WTC11 (cell line): ENCODE results near the gene OR10A6.

Experiments
- CTCF ChIP-seq: fragments of 200-600 bp; IDR thresholded peaks from 2 replicates; pipeline ENCODE4 v1.8.0; 2022; ENCODE audit warnings: antibody characterized with exemption
- E2F1 ChIP-seq: sonication (generic); formaldehyde crosslinking; IDR thresholded peaks from 2 replicates; pipeline ENCODE4 v1.8.0; 2022; ENCODE audit warnings: mild to moderate bottlenecking, missing genetic modification reagents
- FOXP4 ChIP-seq: sonication (generic); formaldehyde crosslinking; IDR thresholded peaks from 2 replicates; pipeline ENCODE4 v1.8.0; 2022; ENCODE audit warnings: mild to moderate bottlenecking, missing genetic modification reagents
- HMGXB4 ChIP-seq: sonication (generic); formaldehyde crosslinking; IDR thresholded peaks from 2 replicates; pipeline ENCODE4 v1.8.1; 2023; ENCODE audit warnings: mild to moderate bottlenecking, moderate library complexity, missing genetic modification reagents
- TCF7 ChIP-seq: sonication (generic); formaldehyde crosslinking; IDR thresholded peaks from 2 replicates; pipeline ENCODE4 v1.8.0; 2022; ENCODE audit warnings: mild to moderate bottlenecking, low read depth, missing genetic modification reagents, moderate library complexity
- USF2 ChIP-seq: sonication (generic); formaldehyde crosslinking; IDR thresholded peaks from 2 replicates; pipeline ENCODE4 v1.8.1; 2023; ENCODE audit warnings: mild to moderate bottlenecking, missing genetic modification reagents, moderate library complexity

GRCh38 chr11:7964261-7964660, 33.2 kb upstream of the OR10A6 start:
- TF ChIP-seq CTCF (no peak), USF2 (CRISPR knock-in tag) (no peak), TCF7 (CRISPR knock-in tag) (no peak), E2F1 (CRISPR knock-in tag) (no peak), FOXP4 (CRISPR knock-in tag) (no peak), HMGXB4 (CRISPR knock-in tag) (no peak)
